Loucy (cell line): ENCODE measurements around the gene EXOSC7.

Source experiments
- H2AFZ ChIP-seq: fragments of 200-600 bp; sonication (generic); 2 replicates; pipeline ENCODE4 v1.6.0; 2016; ENCODE audit warnings: antibody characterized with exemption, mild to moderate bottlenecking, low read length, moderate library complexity
- H3F3A ChIP-seq: fragments of 200-600 bp; 2 replicates; pipeline ENCODE4 v1.6.0; 2016; ENCODE audit warnings: antibody characterized with exemption, low read depth, mild to moderate bottlenecking
- H3K27me3 ChIP-seq: fragments of 200-600 bp; sonication (generic); 2 replicates; pipeline ENCODE4 v1.6.1; 2014; ENCODE audit warnings: low read length, mild to moderate bottlenecking; ENCODE audit not compliant: insufficient read depth, poor library complexity, severe bottlenecking
- H3K36me3 ChIP-seq: fragments of 200-600 bp; sonication (generic); 2 replicates; pipeline ENCODE4 v1.6.1; 2016; ENCODE audit warnings: low read length; ENCODE audit not compliant: insufficient read depth
- H3K4me1 ChIP-seq: fragments of 200-600 bp; sonication (generic); 2 replicates; pipeline ENCODE4 v1.5.1; 2014; ENCODE audit warnings: low read length, mild to moderate bottlenecking; ENCODE audit not compliant: insufficient read depth, poor library complexity, severe bottlenecking
- H3K4me2 ChIP-seq: fragments of 200-600 bp; sonication (generic); 2 replicates; pipeline ENCODE4 v1.6.0; 2014; ENCODE audit warnings: antibody characterized with exemption, low read length, low read depth, mild to moderate bottlenecking; ENCODE audit not compliant: poor library complexity, severe bottlenecking
- H3K4me3 ChIP-seq: fragments of 200-600 bp; sonication (generic); 2 replicates; pipeline ENCODE4 v1.5.1; 2014; ENCODE audit warnings: low read length, mild to moderate bottlenecking, mixed read lengths; ENCODE audit not compliant: poor library complexity, severe bottlenecking
- H3K79me2 ChIP-seq: fragments of 200-600 bp; sonication (generic); 2 replicates; pipeline ENCODE4 v1.6.1; 2014; ENCODE audit warnings: low read length; ENCODE audit not compliant: insufficient read depth
- H3K9ac ChIP-seq: fragments of 200-600 bp; sonication (generic); 2 replicates; pipeline ENCODE4 v1.6.0; 2014; ENCODE audit warnings: mild to moderate bottlenecking, low read depth, low read length, moderate library complexity; ENCODE audit not compliant: poor library complexity, severe bottlenecking
- H3K9me2 ChIP-seq: fragments of 200-600 bp; sonication (generic); replicated peaks from 2 replicates; pipeline ENCODE4 v1.6.1; 2016; ENCODE audit warnings: low read depth, low read length, mixed read lengths
- H3K9me3 ChIP-seq: fragments of 200-600 bp; sonication (generic); 2 replicates; pipeline ENCODE4 v1.6.1; 2014; ENCODE audit warnings: mild to moderate bottlenecking, antibody characterized with exemption, low read length, low read depth; ENCODE audit not compliant: insufficient read depth
- H4K20me1 ChIP-seq: fragments of 200-600 bp; sonication (generic); 2 replicates; pipeline ENCODE4 v1.6.0; 2014; ENCODE audit warnings: antibody characterized with exemption, low read length, mild to moderate bottlenecking; ENCODE audit not compliant: insufficient read depth, poor library complexity, severe bottlenecking
- EZH2phosphoT487 ChIP-seq: fragments of 200-600 bp; IDR thresholded peaks from 2 replicates; pipeline ENCODE4 v1.6.1; 2018; ENCODE audit warnings: antibody characterized with exemption, mild to moderate bottlenecking, moderate library complexity, borderline replicate concordance
- TF ChIP-seq, protein P1 (sequence below): fragments of 200-600 bp; sonication (generic); conservative IDR thresholded peaks from 2 replicates; pipeline ENCODE4 v1.5.1; 2014; ENCODE audit warnings: mild to moderate bottlenecking, antibody characterized with exemption, low read length

EXOSC7 gene

DNA sequence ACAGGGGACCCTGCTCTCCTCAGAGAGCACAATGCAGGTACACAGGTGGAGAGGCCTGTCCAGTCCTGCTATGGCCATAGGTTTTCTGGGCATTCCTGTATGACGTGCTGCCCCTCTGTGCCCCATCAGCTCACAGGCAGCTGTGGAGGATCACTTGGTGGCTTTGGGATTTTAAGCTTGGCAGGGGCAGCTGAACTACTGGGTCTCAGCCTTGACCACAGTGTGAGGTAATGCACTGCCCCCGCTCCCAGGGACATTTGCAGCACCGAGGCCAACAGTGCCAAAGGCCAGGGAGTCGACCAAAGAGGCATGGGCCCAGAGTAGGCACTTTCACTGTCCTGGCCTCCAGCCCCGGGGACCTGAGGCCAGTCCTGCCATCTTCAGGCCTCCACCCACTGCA, 46.3 kb upstream of the EXOSC7 start:
- no peak for TF ChIP-seq EZH2phosphoT487
- TF ChIP-seq, protein P1, sequence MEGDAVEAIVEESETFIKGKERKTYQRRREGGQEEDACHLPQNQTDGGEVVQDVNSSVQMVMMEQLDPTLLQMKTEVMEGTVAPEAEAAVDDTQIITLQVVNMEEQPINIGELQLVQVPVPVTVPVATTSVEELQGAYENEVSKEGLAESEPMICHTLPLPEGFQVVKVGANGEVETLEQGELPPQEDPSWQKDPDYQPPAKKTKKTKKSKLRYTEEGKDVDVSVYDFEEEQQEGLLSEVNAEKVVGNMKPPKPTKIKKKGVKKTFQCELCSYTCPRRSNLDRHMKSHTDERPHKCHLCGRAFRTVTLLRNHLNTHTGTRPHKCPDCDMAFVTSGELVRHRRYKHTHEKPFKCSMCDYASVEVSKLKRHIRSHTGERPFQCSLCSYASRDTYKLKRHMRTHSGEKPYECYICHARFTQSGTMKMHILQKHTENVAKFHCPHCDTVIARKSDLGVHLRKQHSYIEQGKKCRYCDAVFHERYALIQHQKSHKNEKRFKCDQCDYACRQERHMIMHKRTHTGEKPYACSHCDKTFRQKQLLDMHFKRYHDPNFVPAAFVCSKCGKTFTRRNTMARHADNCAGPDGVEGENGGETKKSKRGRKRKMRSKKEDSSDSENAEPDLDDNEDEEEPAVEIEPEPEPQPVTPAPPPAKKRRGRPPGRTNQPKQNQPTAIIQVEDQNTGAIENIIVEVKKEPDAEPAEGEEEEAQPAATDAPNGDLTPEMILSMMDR, result no peak
- Histone ChIP-seq H3K4me1 (no peaks in the 10 kb centered on the region), H2AFZ (no peak overlapping the region), H4K20me1 (no peaks in the 10 kb centered on the region), H3K36me3 (peaks cover 74% of the 10 kb centered on the region; the same call in 1 of the 2 replicates), H3K27me3 (no peaks in the 10 kb centered on the region), H3K9ac (no peak overlapping the region), H3F3A (no peaks in the 10 kb centered on the region), H3K4me3 (no peak overlapping the region), H3K4me2 (no peak overlapping the region), H3K9me3 (no peaks in the 10 kb centered on the region), H3K9me2 (no peaks in the 10 kb centered on the region), H3K79me2 (no peaks in the 10 kb centered on the region)

DNA sequence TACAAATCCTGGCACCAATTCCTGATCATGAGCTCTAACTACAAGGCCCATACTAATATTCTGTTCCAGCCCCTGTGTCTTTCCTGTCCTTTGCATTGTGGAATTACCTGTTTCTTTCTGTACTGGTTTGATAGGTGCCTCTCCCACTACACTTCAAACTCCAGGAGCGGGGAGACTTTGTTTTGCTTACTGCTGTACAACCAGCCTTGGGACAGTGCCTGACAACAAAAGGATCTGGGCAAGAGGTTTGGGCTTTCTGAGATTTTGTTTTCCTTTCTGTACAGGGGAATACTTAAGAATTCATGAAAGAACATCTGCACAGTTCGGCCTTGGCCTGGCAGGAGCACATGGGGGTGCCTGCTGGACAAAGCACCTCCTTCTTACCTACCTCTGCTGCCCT, 45.1 kb upstream of the EXOSC7 start:
- H3K9ac ChIP-seq, result no peak overlapping the region
- TF ChIP-seq, protein P1, result no peak
- no peak for TF ChIP-seq EZH2phosphoT487
- no peaks in the 10 kb centered on the region for H3K4me1 ChIP-seq
- H3F3A ChIP-seq, result no peaks in the 10 kb centered on the region
- no peak overlapping the region for H3K4me2 ChIP-seq
- no peak overlapping the region for H2AFZ ChIP-seq
- no peaks in the 10 kb centered on the region for H3K79me2 ChIP-seq
- peaks cover 67% of the 10 kb centered on the region; the same call in 1 of the 2 replicates for H3K36me3 ChIP-seq
- H3K27me3 ChIP-seq, result no peaks in the 10 kb centered on the region
- H4K20me1 ChIP-seq, result no peaks in the 10 kb centered on the region
- no peaks in the 10 kb centered on the region for H3K9me3 ChIP-seq
- no peak overlapping the region for H3K4me3 ChIP-seq
- H3K9me2 ChIP-seq, result no peaks in the 10 kb centered on the region

DNA sequence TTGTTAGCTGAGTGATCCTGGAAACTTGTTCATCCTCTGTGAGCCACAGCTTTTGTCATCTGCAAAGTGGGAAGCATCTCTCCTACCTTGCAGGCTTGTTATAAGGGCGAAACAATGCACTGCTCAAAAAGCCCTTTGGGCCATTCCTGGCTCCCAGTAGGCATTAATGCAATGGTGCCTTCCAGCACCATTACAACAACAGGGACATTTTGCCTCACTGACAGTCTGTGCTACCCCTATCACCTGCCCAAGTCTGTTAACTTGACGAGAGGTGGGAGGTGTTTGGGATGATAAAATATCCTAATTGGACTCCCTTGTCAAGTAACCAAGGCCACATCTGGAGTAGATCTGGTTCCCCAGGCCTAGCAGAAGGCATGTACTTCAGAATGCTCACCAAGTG, 44.3 kb upstream of the EXOSC7 start:
- no peaks in the 10 kb centered on the region for H3K27me3 ChIP-seq
- TF ChIP-seq, protein P1, result no peak
- TF ChIP-seq EZH2phosphoT487, result no peak
- H3K4me3 ChIP-seq, result no peak overlapping the region
- no peaks in the 10 kb centered on the region for H3K9me3 ChIP-seq
- H3F3A ChIP-seq, result no peaks in the 10 kb centered on the region
- no peak overlapping the region for H3K9ac ChIP-seq
- no peaks in the 10 kb centered on the region for H4K20me1 ChIP-seq
- H3K79me2 ChIP-seq, result no peaks in the 10 kb centered on the region
- H3K9me2 ChIP-seq, result no peaks in the 10 kb centered on the region
- H3K4me1 ChIP-seq, result no peaks in the 10 kb centered on the region
- H3K4me2 ChIP-seq, result no peak overlapping the region
- no peak overlapping the region for H2AFZ ChIP-seq
- H3K36me3 ChIP-seq, result peaks cover 69% of the 10 kb centered on the region; the same call in 1 of the 2 replicates
